NOMO-1 treated with DMSO at 0.1 percent for 48 hours (cell line): Measurements from ENCODE around the gene GCC2.
"Not testable (repeated sequence)": the region's sequence is repeated elsewhere in the genome, so short reads cannot be mapped to it uniquely, and the experiment has no call there.

Source experiments
- DNase-seq: peaks from one replicate; lab custom pipeline; 2025; ENCODE audit not compliant: unreplicated experiment; lab: John Stamatoyannopoulos, UW

Gene GCC2

GRCh38 chr2:108507620-108508019 is 58.6 kb downstream of the GCC2 start:
- not testable (repeated sequence) for DNase-seq

- DNase-seq = not testable (repeated sequence)
Measured at GRCh38 chr2:108512431-108512830, 63.4 kb downstream of the GCC2 start.

- DNase-seq = not testable (repeated sequence)
Measured at GRCh38 chr2:108514478-108514877, 65.5 kb downstream of the GCC2 start.

DNA sequence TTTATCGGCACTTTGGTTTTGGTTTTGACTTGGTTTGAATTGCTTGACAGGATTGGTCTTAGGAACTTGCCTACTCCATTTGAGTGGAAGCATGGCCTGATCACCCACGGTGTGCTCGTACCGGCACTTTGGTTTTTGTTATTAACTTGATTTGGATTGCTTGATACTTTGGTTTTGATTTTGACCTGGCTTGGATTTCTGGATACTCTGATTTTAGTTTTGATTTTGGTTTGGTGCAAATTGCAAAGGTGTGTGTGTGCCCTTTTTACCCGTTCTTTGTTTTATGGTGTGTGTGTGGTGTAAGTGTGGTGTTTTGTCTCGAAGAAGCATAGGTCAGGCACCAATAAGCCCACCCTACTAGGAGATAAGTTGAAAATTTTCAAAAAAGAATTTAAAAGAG is 75.7 kb downstream of the GCC2 start:
- not testable (repeated sequence) for DNase-seq

- DNase-seq = not testable (repeated sequence)
Measured at GRCh38 chr2:108525258-108525657, 76.3 kb downstream of the GCC2 start.

DNA sequence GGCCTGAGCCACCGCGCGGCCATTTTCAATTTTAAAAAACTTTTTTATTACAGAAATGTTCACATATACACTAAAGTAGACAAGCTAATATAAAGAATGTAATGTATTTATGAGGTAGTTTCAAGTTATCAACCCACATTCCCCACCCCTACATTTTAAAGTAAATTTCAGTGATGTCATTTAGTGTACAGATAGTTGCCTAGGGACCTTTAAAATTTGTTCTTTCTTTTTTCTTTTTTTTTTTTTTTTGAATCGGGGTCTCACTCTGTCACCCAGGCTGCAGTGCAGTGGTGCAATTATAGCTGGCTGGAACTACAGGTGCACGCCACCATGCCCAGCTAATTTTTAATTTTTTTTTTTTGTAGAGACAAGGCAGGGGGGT is 82.7 kb downstream of the GCC2 start:
- no peak for DNase-seq

GRCh38 chr2:108533832-108534583 is 85.0 kb downstream of the GCC2 start, which contains the start of gene LIMS1:
Gene LIMS1, plus strand, starts transcription at chr2:108534470. Its CDS starts 93 bp downstream, at chr2:108534563.
- DNase-seq = peak; percentile 79

DNA sequence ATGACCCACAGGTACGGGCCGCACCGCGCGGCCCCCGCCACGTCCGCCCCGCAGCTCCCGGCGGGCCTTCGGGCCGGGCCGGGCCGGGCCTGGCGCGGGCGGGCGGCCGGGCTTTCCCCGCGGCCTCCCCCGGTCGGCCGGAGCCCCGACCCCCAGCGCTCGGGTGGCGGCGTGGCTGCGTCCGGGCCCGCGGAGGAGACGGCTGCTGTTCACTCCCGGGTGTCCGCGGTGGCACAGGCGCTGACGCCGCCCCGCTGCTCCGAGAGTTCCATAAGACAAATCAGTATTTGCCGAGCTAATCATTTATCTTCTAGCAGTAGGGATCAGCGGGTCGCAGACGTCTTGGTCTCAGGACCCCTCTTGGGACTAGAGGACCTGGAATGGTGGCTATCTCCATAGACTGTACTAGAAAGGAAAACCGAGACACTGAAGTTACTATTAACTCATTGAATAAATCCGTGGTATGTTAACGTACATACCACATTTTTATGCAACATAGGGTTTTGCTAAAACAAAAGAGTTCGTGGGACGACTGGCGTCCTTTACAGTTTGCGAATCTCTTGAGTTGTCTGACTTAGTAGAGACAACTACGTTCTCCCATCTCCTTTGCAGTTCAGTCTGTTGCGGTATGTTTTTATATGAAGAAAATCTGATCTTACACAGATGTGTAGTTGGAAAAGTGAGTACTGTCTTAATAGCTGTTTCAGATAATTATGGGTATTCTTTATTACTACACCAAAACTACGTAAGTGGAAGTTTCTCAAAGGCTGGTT is 85.8 kb downstream of the GCC2 start:
- peak; percentile 57 for DNase-seq

DNA sequence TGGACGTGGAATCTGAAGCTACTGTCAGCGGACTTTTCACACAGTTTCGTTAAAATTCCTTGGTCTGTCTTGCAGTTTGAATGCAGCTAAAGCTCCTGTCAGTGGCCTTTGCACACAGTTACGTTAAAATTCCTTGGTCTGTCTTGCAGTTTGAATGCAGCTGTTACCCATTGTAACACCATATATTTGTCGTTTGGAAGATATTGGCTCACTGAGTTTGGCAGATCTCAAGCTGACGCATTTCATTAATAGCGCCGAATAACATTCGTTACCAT is 86.3 kb downstream of the GCC2 start:
- no peak for DNase-seq

GRCh38 chr2:108536133-108536780 is 87.3 kb downstream of the GCC2 start:
- no peak for DNase-seq

GRCh38 chr2:108536911-108537310 is 87.9 kb downstream of the GCC2 start:
- no peak for DNase-seq

DNA sequence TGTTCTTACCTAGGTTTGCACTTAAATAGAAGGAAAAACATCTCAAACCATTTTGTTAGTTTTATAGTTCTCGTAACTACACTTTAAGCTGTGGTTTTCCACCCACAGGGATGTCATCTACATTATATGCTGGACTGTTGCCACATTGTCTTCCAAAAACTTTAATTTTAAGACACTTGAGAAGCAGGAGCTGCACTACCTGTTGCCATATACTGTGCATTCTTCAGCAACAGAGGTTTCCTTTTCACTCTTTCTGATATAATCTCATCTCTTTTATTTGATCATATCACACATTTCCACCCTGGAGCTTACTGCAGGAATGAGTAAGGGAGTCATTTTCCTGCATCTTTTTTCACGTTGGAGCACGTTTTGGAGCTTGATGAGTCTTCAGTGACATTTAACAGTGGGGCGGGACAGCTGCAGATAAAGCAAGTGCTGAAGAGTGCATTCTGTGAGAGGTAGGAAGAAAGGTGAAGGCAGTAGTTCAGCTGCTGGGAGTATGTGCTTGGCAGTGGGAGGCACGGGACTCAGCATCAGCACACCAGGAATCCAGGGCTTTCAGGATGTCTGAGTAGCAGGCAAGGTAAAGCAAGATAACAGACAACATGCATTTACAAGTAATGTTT is 89.1 kb downstream of the GCC2 start:
- DNase-seq = no peak

GRCh38 chr2:108541451-108541850 is 92.4 kb downstream of the GCC2 start:
- no peak for DNase-seq

DNA sequence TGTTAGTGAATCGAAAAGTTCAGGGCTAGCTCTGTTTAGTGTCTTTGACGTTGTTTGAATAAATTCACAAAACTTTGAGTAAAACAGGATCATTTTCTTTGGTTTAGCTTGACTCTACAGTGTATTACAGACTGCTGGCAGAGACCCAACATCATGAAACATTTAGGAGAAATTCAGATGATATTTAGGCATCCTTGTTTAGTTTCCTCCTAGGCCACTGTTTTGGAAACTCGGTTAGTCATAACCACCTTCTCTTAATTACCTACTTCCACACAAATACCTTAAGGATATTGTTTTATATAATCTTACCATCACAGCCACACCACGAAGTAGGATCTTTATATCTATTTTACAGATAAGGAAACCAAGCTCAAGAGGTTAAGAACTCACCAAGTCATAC is 93.1 kb downstream of the GCC2 start:
- DNase-seq = no peak

GRCh38 chr2:108547606-108548005 is 98.6 kb downstream of the GCC2 start:
- DNase-seq = no peak

DNA sequence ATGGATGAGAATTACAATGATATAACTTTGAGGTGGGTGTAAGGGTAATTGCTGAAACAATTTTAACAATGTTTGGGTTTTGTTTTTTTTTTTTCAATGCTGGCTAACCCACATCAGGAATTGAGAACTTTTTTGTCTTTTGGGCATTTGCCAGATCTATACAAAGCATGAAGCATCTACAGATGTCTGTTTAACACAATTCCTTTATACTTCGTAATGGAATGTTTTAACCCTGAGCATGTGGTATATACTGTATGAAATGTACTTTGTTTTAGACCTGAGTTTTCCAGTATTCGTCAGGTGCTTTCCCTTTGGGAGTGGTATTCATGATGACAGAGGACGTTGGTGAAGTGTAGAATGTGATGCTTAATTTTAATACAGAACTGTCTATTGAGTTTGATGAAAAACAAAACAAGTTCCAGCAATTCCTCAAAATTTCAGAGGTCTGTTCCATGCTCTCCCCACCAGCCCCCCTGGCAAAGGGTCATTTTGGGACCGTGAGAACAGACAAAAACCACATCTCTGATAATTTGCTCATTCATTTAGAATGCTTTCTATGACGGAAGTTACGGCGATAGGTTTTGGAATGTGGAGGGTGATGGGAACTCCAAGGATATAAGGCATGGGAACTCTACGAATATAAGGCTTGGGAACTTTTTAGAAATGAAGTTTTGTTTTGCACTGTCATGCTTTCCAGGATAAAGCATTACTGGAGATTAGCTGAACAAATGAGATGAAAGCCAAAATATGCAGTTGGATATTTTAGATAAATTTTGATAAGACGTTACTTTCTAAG is 99.4 kb downstream of the GCC2 start:
- DNase-seq = no peak

DNA sequence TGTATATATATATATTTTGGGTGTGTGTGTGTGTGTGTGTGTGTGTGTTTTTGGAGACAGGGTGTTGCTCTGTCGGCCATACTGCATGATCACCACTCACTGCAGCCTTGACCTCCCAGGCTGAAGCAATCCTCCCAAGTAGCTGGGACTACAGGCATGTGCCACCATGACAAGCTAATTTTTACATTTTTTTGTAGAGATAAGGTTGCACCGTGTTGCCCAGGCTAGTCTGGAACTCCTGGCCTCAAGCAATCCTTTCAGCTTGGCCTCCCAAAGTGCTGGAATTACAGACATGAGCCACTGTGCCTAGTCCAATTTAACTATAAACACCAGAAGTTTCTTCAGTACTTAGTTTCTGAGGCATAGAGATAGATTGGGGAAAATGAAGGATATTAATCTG is 103.6 kb downstream of the GCC2 start:
- DNase-seq = no peak

- no peak for DNase-seq
Measured at GRCh38 chr2:108553209-108553919, 104.4 kb downstream of the GCC2 start.

- no peak for DNase-seq
Measured at GRCh38 chr2:108554528-108554927, 105.5 kb downstream of the GCC2 start.

DNA sequence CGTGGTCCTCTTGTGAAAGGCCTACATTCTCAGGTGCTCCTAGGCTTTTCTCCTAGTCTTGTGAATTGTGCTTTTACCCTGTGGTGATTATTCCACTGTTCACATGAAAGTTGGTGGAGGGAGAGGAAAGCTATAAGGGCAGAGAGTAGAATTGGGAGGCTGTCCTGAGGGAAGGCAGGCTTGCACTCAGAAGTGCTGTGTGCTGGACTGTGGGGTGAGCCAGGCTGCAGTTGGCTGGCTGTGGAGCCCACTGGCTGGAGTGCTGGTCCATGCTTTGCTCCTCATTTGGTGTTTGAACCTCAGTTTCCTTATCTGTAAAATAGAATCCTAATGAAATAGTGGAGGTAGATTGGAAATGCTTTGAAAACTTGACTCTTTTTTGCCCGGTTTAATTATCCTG is 106.6 kb downstream of the GCC2 start:
- DNase-seq = no peak
